HG02571 (cell line): ENCODE data around the gene PLCL2.
"Not testable (repeated sequence)": the region's sequence is repeated elsewhere in the genome, so short reads cannot be mapped to it uniquely, and the experiment has no call there.

Experiments
- ATAC-seq: cut with Tn5 transposase; IDR thresholded peaks from one replicate; pipeline ENCODE4 v1.9.1; 2021; ENCODE audit warnings: mild to moderate bottlenecking, moderate library complexity; ENCODE audit not compliant: unreplicated experiment

Gene PLCL2

GRCh38 chr3:17111586-17111985 lies 226.8 kb downstream of the PLCL2 start:
- ATAC-seq: no peak

GRCh38 chr3:17115186-17115585 lies 230.4 kb downstream of the PLCL2 start:
- ATAC-seq: no peak

- no peak for ATAC-seq
Measured at GRCh38 chr3:17116007-17116600, 231.3 kb downstream of the PLCL2 start.

GRCh38 chr3:17118771-17119170 lies 234.0 kb downstream of the PLCL2 start:
- no peak for ATAC-seq

- no peak for ATAC-seq
Measured at GRCh38 chr3:17119201-17120072, 234.7 kb downstream of the PLCL2 start.

GRCh38 chr3:17120115-17120514 lies 235.4 kb downstream of the PLCL2 start:
- no peak for ATAC-seq

- no peak for ATAC-seq
Measured at GRCh38 chr3:17121336-17121735, 236.6 kb downstream of the PLCL2 start.

- ATAC-seq: no peak
Measured at GRCh38 chr3:17122758-17123157, 238.0 kb downstream of the PLCL2 start.

- no peak for ATAC-seq
Measured at GRCh38 chr3:17125738-17126442, 241.1 kb downstream of the PLCL2 start.

- not testable (repeated sequence) for ATAC-seq
Measured at GRCh38 chr3:17128671-17129070, 243.9 kb downstream of the PLCL2 start.

GRCh38 chr3:17129556-17129955 lies 244.8 kb downstream of the PLCL2 start:
- ATAC-seq: no peak

GRCh38 chr3:17130956-17131355 lies 246.2 kb downstream of the PLCL2 start:
- ATAC-seq: no peak

- no peak for ATAC-seq
Measured at GRCh38 chr3:17132286-17133115, 247.7 kb downstream of the PLCL2 start.

- no peak for ATAC-seq
Measured at GRCh38 chr3:17133632-17134545, 249.1 kb downstream of the PLCL2 start.

GRCh38 chr3:17135696-17136095 lies 250.9 kb downstream of the PLCL2 start:
- no peak for ATAC-seq

- no peak for ATAC-seq
Measured at GRCh38 chr3:17136136-17136721, 251.5 kb downstream of the PLCL2 start.

GRCh38 chr3:17137321-17137826 lies 252.6 kb downstream of the PLCL2 start:
- no peak for ATAC-seq

GRCh38 chr3:17138246-17139039 lies 253.7 kb downstream of the PLCL2 start:
- no peak for ATAC-seq
